Stimulated activated CD8-positive, alpha-beta memory T cell treated with anti-CD3 and anti-CD28 coated beads, Interleukin-4, amount 100 ng/mL, for 4 hours (primary cell): ENCODE measurements around the gene IL16.
"Not testable (repeated sequence)": the region's sequence is repeated elsewhere in the genome, so short reads cannot be mapped to it uniquely, and the experiment has no call there.

Source experiments
- DNase-seq, 2 donors: peaks; one replicate each; pipeline ENCODE4 v3.0.0-alpha.2; 2020; ENCODE audit warnings: low read depth in 2 of 2, low spot score in 1 of 2

The IL16 gene

DNA sequence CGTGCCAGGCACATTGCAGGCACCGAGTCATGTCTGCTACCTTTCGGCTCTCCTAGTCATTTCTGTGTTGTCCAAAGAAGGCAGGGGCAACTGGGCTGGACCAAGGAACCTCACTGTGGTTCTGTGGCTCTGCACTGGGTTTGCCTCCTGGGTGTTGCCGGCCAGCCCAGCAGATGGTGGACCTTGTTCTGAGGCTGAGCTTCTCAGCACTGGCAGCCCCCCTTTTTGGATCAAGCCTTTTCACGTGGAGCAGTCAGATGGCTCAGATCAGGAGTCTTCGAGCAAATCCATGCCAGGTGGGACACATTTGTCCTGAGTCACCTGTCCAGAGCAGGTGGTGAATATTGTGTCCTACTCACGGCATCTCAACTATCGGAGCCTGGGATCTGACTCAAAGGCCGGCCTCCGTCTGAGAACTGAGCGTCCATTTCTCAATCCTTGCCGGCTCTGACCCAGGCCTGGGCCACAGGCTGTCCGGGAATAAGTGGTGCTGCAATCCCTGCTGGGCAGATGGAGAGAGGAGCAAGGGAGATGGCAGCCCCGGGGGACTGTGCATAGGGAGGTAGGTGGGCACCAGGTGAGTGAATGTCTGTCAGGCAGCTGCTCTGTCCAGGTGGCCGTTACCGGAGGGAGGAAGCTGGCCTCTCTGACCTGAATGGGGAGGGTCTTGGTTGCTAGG is at the start of gene IL16:
Gene IL16 (plus strand): TSS at position 304 of the 679 bp plus-strand sequence. CDS start 28,521 bp downstream, outside the sequence.
- DNase-seq = no peak

DNA sequence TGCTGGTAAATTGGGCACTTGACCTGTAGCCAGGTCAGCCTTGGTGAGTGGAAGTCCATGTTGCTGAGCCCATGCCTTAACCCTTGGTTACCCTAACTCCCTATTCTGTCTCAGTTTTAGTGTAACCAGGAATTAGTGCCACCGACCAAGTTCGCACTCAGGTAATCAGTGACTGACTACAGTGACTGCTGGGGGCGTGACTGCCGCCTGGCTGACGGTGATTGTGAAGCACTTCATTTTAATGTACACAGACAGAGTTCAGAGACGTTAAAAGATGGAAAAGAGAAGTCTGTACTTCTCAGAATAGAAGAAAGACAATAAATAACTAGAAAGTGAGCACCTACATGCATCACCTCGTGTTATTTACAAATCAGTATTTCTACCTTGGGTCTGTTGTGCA is 45.3 kb upstream of the IL16 start:
- no peak for DNase-seq

DNA sequence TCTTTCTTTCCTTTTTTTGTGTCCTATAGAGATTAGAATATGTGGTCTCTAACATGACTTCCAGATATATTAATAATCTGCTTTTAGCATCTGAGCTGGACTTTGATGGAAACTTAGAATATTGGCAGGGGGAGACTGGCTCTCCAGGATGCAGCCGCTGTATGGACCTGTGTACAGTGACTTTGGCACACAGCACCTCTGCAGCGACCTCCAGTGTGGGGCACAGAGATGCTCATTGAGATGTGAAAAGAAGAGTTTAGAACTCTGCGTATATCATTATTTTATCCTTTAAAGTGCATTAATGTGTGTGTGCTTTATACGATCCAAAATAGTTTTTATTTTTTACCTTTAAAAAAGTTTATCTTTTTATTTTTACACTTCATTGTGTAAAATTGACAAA is 44.3 kb upstream of the IL16 start:
- no peak for DNase-seq

DNA sequence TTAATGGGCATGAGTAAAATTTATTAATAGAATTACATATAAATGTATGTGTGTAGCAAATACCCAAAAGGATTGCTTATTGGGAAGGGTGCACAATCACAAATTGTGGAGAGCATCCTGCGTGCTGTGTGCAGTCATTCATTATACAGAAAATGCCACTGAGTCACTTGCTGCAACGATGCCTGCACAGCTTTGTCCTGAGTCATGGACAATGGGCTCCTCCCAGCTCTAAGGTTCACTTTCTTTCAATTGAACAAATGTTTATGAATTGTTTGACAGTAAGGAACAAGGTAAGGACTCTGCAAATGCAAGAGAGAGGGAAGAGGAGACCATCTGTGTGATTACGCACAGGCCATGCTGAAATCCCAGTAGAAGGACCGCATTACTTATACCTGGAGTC is 43.9 kb upstream of the IL16 start:
- no peak for DNase-seq

DNA sequence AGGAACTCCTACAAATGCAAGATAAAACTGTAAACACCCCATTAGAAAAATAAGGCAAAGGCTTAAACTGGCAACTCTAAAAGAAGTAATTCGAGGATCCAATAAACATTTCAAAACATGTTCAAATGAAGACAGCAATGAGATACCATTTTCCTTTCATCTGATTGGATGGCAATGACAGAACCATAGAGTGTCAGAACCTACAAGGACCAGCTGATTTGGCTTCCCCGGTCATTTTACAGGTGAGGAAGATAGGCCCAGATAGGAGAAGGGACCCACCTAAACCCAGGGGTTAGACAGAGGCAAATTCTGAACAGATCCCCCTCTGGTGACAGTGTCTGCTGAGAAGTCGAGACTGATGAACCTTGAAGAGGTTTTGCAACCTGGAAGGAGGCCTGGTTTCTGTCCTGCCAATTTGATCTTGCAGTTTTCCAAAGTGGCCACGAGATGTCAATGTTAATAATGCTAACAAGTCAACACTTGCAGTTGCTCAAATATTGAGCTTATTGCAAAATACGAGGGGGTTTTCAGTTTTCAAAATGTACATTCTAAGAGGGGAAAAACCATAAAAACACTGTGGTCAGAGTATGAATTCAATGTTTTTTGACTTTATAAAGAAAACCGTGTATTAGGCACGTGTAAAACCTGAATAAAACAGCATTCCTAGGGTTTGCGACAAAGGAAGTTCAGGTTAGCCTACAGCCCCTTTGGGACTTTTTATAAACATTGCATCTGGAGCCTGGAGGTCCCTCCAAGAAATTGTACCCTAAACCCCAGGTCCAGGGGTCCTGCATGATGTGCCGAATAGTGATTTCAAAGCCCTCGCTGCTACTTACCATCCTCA is 41.1 kb upstream of the IL16 start:
- no peak for DNase-seq

DNA sequence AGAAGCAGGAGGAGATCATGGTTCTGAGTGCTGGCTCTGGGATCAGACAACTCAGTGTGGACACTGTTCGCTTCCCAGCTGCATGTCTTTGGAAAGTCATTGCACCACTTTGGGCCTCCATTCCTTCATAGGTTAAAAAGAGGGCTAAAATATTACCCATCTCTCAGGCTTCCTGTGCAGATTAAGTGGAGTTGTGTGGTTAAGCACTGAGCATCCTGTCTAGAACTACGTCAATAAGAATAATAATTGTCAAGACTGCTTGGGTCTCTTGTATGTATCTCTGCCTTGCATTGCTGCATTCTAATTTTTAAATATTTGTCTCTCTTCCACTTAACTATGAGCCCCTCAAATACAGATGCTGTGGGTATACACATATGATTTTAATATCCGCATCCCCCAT is 40.4 kb upstream of the IL16 start:
- DNase-seq = no peak

DNA sequence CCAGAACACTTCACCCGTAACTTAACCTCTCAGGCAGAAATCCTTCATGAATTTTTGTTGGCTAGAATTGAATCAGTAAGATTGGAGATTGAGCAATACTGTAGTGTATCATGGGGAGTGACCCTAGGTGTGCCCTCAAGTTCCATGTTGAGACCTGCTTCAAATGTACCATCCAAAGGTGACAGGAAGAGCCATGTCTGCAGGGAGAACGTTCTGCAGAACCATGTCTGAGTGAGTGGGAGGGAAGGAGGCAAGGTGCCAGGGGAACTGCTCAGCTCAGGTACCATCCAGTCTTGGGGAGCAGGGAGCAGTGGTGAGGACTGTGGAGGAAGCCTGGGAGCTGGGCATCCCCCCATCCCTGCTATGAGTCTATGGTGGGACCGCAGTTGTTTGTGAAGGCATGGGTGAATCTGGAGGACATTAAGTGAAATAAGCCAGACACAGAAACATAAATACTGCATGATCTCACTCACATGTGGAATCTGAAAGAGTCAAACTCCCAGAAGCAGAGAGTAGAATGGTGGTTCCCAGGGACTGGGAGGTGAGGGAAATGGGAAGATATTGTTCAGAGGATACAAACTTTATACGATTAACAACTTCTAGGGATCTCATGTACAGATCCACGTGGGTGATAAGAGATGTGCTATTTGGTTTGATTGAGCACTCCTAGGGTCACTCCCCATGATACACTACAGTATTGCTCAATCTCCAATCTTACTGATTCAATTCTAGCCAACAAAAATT is 39.3 kb upstream of the IL16 start:
- DNase-seq = no peak

DNA sequence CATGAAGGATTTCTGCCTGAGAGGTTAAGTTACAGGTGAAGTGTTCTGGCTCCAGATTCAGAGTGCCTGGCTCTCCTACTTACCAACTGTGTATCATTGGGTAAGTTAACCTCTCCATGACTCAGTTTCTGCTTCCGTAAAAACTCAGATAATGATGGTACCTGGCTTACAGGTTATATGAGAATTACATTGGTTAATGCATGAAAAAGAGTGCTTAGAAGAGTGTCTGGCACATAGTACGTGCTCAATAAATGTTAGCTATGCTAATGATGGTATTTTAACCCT is 38.8 kb upstream of the IL16 start:
- no peak for DNase-seq

DNA sequence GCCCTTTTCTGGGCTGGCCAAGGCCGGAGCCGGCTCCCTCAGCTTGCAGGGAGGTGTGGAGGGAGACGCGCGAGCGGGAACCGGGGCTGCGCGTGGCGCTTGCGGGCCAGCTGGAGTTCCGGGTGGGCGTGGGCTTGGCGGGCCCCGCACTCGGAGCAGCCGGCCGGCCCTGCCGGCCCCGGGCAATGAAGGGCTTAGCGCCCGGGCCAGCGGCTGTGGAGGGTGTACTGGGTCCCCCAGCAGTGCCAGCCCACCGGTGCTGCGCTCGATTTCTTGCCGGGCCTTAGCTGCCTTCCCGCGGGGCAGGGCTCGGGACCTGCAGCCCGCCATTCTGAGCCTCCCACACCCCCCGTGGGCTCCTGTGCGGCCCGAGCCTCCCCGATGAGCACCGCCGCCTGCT is 38.1 kb upstream of the IL16 start:
- DNase-seq = not testable (repeated sequence)

DNA sequence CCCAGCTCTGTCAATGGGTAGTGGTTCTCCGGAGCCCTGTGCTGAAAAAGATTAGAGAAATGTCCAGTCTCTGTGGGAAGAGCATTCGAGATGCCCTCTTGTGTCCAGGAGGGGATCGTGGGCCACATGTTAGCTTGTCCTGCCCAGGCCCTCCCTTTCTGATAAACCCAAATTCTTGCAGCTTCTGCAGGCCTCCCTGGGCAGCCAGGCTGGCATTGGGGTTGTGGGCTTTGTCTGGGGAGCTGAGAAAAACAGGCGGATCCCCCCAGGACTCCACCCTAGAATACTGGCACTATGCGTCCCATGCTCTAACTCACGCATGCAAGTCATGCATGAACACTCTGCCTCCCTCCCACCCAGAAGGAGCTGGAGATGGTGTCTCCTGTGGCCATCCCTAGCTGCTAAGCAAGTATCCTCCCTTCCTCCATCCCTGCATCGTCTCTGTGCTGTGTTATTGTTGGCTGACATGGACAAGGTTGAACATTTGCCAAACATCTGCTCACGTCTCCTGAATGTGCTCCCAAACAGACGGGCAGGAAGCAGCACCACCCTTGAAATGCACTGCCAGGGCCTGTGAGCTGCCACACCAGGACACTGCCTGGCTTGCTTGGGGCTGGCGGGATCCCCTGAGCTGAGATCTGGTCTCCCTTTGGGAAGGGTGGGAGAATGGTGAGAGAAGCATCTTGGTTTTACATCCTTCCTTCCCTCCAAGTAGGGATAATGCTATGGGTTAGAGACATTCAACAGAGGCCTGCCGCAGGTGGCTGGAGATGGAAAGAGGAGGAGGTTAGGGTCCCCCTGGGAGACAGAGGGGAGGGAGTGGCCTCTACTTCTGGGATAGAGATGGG is 36.1 kb upstream of the IL16 start:
- DNase-seq = no peak

DNA sequence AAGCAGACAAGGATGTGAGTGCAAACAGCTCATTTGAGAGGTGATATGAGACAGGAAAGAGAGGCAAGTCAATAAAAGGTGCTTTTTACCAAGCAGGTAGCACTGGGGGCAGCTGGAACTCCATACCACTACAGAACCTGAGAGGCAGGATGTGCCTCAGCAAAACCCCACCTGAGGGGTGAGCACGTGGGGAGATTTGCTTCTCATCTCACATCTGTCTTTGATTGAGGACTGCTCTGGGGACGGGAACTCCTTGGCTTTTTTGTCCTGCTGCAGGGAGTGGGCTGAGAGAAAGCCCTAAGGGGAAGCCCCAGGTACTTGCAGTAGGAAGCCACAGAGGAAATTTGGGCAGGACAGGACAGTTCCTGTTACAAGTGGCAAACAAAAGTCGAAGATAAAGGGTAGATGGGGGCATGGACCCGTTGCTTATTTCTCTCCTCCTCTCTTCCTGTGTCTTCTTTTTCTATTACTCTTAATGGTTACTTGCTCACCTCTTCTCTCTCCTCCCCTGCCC is 35.5 kb upstream of the IL16 start:
- no peak for DNase-seq

DNA sequence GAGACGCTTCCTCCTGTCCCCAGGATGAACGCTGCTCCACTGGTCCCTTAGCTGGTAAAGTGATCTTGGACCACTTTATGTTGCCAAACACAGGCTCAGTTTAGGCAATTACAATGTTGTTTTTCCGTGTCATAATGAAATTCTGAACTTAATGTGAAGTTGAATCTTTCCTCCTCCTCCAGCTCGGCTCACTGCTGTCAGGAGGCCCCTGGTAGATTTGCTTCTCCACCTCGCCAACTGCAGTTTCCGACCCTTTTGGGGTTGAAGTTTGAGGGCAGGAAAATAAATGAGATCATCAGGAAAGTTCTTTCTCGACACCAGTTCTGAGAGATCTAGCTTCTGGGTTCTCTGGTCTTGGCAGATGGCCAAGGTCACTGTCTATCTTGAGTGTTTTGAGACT is 34.8 kb upstream of the IL16 start:
- DNase-seq = no peak

DNA sequence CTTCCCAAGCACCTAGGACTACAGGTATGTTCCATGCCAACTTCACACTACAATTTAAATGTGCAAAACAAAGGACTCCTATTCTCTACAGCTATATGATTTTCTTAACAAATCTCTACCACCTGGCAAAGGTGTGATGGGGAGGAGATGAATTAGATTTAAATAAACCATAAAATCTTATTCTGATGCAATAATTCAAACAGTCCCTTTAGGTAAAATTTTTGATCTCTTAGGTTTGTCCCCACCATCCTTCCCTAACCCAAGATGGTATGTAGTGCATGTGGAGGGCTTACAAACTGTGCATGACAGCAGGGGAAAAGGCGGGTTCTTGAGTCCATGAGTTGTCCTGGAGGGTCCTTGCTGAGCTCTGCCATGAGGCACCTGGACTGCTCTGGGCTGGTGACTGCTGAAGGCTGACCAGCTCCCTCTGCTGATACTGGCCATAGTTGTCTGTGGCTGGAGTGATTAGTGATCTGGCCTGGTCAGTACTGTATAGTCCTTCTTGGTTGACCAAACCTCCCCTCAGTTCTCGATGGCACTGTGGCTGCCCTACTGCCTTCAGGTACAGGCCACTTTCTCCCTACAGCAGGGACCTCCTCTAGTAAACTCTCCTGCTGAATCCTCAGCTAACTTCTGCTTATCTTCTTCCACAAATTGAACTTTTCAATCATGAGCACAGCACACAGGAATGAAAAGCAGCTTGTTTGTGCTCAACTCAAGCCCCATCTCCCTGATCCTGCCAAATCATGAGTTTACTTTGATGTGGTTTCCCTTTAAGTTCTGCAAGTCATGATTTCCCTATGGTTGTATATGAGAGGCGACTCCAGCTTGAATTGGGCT is 32.5 kb upstream of the IL16 start:
- no peak for DNase-seq

DNA sequence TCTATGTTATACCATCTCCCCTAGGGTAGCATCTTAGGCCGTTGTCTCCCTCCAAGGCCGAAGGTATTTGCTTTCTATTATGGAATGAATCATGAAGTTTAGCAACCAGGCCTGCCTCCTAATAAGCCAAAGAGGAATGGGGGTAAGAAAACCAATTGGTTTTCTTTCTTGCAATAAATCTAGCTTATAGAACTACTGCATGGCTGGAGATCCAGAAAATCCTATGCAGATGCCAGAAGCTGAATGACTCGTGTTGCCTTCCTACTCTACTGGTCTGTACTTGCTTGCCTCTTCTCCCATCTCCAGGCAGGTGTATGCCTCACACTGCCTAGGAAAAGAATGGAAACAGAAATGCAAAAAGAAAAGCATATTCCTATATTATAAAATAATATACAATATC is 31.1 kb upstream of the IL16 start:
- DNase-seq = no peak

DNA sequence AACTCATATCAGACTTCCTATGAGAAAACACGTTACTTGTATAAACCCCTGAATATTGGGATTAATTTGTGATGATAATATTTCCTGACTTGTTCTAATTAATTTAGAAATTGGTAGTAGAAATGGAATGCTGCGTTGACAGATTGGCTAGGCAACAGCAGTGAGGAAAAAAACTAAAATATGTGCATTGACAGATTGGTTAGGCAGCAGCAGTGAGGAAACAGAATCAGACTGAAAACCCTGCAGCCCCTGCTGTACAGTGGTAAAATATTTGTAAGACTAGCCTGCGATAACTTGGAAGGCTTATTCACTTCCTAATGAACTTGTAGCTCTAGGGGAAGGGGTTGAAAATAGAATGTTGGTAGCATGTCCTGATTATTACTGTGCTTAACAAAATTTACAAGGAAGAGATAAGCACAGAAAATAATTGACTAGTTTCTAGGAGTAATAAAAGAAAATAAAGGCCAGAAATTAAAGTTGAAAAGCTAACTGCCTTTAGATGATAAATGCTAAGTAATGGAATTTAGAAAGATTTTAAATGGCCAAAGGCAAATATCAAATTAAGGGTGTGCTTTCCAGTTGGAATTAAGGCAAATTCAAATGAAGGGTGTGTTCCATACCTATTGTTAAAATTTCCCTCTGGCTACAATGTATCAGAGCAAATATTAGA is 29.9 kb upstream of the IL16 start:
- no peak for DNase-seq

DNA sequence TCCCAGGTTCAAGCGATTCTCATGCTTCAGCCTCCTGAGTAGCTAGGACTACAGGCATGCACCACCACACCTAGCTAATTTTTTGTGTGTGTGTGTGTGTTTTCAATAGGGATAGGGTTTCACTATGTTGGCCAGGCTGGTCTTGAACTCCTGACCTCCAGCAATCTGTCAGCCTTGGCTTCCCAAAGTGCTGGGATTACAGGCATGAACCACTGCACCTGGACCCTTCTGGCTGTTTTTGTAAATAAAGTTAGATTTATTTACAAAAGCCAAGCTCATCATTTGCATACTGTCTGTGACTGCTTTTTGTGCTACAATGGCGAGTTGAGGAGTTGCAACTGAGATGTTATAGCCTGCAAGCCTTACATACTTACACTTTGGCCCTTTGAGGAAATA is 28.6 kb upstream of the IL16 start:
- DNase-seq = no peak

DNA sequence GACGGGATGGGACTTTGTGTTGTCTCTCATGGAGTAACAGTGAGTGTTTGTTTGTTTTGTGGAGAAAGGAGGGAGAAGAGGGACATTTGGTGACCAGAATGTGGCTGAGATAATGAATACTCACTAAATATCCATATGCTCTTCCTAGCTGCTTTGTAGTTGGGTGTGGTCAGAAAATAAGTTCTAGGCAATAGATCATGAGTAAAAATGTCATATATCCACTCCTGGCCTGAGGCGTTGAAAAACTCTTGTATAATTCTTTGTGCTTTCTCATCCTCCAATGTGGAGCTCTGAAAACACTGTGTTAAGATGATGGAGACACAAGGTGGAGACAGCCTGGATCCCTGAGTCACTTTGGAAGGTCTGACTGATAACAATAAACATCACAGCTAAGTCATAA is 28.0 kb upstream of the IL16 start:
- no peak for DNase-seq

DNA sequence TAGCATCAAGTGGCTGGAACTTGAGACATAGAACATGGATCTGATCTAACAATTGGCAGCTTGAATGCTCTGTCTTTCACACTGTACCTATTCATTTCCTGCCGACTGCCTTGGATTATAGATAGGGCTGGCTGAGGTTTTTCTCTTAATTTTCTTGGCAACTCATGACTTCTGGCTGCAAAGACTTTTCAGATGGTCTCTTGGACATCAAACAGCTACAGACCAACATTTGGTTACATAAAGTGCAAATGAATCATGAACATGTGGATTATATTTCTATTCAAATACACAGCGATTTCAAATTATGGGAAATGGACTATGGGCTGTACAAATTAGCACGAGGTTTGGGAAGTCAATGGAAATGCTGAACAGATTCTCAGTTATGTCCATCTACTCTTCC is 26.2 kb upstream of the IL16 start:
- DNase-seq = no peak

DNA sequence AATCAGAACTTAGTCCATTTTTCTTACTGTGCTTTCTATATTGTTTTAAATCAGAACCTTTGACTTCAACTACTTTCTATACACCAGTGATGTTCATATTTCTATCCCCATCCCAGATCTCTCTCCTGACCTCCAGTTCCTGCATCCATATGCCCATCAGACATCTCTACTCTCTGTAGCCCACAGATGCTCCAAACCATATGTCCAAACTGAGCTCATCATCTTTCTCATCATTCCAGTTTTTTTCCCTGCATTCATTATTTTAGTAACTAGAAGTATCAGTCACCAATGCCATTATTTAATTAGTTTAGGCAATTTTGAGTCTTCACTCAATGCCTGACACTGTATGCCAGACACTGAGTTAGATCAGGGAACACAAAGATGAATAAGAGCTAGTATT is 25.4 kb upstream of the IL16 start:
- DNase-seq = no peak
